ENCODE results near the gene TOP2A. TPM values are rescaled to one million over a fixed set of nuclear protein-coding genes. Genes with fewer than 3 reads are reported as not detected.

The TOP2A gene
- total RNA-seq, 1 experiment from 2014 or later = 154 TPM

DNA sequence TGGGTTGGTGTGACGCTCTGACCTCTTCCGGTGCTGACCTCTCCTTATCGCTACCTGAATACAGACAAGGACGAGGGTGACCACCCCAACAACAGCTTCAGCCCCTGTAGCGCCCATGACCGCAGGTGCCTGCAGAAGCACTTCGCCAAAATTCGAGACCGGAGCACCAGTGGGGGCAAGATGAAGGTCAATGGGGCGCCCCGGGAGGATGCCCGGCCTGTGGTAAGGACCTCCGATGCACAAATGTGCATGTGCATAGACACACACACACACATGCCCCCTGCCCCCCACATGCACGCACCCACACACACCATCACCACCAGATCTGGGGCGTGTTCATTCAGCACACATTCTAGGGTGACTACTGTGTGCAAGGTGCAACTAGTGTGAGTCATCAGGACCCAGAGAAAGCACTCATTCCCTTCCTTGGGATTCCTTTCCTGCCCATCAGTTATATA is 35.3 kb upstream of the TOP2A start:
- peak; percentile 71 for DNase-seq (ENCODE audit: low read depth)

- DNase-seq (ENCODE audit: low read depth) = peak; percentile 42
Observed at GRCh38 chr17:40452216-40452787, 34.6 kb upstream of the TOP2A start.

DNA sequence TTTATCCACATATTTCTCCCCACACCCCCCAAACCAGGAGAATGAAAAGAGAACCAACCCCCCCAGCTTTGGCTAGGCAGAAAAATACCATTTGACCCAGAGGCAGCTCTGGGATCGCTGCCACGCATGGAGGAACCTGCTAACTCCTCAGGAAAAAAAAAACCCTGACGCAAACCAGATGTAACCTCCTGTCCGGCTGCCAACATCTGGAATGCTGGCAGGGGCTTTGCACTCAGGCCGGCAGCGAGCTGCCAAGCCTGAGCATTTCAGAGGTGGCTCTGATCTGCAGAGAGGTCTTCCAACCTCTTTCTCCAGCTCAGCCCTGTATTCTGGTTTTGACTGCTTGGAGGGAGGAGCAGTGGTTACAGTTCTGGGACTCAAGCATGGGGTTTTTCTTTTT is 33.7 kb upstream of the TOP2A start:
- DNase-seq (ENCODE audit: low read depth) = no peak

GRCh38 chr17:40450175-40450574 is 32.5 kb upstream of the TOP2A start:
- DNase-seq (ENCODE audit: low read depth) = peak; percentile 29

DNA sequence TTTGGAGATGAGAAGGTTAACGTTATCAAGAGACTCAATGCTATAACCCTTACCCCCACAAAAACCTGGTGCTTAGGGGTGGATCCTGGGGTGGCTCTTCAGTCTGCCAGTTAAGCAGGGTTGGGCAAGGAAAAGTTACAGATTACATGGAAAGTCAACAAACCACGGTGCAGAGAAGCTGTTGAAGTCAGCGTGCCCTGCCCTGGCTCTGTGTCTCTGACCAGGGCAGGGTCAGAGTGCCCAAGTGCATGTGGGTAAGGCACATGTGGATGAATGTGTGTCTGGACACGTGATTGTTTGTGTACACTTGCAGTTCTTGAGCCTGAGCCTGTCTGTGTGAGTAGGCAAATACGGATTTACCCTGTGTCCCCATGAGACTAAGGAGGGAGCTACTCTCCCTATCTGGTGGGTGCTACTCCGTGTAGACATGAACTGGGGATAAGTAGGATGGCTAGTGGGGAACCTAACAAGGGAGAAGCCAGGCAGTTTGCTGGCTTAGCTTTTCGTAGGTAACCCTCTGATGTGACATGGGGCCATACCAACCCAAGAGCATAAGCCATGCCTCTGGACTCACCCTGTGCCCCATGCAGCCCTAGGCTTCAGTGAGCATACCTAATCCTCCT is 31.1 kb upstream of the TOP2A start:
- DNase-seq (ENCODE audit: low read depth) = no peak

GRCh38 chr17:40448213-40448638 is 30.5 kb upstream of the TOP2A start:
- DNase-seq (ENCODE audit: low read depth) = peak; percentile 26

- no peak for DNase-seq (ENCODE audit: low read depth)
Observed at GRCh38 chr17:40447806-40448205, 30.1 kb upstream of the TOP2A start.

DNA sequence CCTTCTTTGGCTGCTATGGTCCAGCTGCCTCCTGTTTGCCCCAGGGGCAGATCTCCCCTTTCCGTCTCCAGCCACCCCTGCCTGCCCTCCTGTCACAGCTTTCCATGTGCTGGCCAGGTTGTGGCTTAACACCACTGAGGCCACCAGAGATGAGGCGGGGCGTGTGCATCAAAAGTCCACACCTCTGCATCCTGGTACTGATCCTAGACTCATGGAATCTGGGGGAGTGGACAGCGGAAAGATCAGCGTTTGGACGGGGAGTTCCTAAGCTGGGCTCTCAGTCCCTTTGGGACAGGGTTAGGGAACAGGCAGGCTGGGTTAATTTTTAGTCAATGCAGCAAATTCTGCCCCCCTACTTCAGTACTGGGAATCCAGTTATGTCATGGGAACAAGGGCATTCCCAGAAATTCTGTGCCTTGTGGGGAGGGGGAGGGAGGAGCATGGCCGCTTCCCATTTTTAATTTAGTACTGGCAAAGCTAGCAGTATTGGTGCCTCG is 29.5 kb upstream of the TOP2A start:
- DNase-seq (ENCODE audit: low read depth) = no peak

- no peak for DNase-seq (ENCODE audit: low read depth)
Observed at GRCh38 chr17:40445751-40446468, 28.2 kb upstream of the TOP2A start.

GRCh38 chr17:40443988-40444899 is 26.5 kb upstream of the TOP2A start:
- no peak for DNase-seq (ENCODE audit: low read depth)

DNA sequence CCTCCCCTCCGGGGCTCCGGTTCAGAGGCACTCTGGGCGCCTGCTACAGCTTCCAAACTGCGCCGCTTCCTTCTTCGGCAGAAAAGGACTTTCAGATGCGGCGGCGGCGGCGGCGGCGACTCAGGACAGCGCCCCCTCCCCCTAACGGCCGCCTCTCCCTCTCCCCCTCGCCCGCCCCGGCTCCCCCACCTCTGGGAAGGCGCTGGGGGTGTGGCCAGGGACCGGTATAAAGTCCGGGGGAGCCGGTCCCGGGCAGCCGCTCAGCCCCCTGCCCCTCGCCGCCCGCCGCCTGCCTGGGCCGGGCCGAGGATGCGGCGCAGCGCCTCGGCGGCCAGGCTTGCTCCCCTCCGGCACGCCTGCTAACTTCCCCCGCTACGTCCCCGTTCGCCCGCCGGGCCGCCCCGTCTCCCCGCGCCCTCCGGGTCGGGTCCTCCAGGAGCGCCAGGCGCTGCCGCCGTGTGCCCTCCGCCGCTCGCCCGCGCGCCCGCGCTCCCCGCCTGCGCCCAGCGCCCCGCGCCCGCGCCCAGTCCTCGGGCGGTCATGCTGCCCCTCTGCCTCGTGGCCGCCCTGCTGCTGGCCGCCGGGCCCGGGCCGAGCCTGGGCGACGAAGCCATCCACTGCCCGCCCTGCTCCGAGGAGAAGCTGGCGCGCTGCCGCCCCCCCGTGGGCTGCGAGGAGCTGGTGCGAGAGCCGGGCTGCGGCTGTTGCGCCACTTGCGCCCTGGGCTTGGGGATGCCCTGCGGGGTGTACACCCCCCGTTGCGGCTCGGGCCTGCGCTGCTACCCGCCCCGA is 25.7 kb upstream of the TOP2A start, which contains the start of gene IGFBP4:
Gene IGFBP4, plus strand, starts transcription at position 255 of the 792 bp plus-strand sequence. Its CDS starts 286 bp downstream, at position 541.
- no peak for DNase-seq (ENCODE audit: low read depth)

DNA sequence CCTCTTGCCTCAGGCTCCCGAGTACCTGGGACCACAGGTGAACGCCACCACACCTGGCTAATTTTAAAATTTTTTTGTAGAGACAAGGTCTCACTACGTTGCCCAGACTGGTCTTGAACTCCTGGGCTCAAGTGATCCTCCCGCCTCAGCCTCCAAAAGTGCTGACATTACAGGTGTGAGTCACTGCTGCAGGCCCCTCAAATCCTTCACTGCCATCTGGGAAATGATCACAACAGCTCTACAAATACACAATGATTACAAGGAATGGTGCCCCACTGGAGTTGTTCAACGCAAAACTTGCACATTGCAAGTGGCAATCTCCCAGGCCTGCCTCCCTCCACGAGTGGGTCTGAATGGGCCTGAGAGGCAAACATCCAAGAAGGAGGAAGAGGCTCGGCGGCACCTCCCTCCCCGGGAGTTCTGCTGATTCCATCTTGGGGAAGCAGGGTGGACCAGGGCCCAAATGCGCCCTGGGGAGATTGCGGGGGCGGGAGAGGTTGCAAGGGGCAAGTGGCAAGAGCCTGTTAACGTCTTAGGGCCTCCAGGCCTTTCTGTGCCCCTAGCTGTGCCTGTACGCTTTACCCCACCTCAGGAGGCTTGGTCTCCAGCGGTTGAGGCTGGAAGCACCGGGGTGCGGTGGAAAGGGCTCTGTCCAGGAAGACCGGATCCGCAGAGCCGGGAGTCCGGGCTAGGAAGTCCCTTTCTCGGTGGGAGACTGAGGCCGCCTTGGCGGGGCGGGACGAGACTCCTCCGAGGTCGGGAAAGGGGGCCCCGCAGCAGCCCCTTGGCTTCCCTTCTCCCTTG is 24.9 kb upstream of the TOP2A start:
- no peak for DNase-seq (ENCODE audit: low read depth)

GRCh38 chr17:40440166-40440565 is 22.5 kb upstream of the TOP2A start:
- DNase-seq (ENCODE audit: low read depth) = no peak

DNA sequence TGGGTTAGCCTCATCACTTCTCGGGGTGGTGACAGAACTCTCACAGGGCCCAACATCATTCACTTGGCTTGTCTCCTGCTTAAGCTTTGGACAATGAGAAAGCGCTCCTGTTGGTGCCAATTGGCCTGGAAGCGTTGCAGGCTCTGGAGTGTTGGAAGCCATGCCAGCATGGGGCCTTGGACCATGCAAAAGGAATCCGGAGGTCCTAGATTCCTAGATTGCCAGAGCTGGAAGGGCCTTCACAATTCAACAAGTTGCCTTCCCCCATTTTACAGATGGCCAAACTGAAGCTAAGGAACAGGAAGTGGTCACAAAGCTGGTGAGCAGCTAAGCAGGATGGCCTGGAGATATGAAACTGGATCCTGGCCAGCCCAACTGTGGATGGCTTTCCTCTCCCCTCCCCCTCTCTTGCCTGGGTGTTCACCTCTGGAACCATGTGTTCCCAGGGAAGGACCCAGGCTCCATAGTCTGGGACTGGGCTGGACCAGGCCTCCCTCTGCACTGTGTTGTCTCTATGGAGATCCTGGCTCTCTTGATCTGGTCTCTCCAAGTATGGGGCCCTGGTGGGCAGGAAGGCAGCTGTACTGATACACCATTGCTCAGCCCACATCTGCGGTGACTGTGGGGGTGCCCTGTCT is 19.5 kb upstream of the TOP2A start:
- peak; percentile 56 for DNase-seq (ENCODE audit: low read depth)

DNA sequence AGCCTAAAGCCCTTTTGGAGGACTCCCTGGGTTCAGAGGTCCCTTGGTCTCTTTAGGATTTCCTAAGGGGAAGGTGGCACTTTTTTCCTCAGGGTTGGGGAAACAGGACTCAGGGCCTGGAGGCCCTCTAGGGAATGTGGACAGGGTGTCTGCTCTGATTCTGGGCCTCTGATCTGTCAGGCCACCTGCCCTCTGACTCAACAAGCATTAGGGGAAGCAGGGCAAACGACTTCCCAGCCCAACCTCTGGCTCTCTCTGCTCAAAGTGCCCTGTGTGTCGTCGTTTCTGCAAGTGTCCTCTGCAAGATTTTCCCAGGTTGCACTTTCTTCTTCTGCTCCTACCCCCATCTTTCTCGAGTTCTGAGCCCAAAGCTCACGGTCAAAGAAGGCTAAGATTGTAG is 18.9 kb upstream of the TOP2A start:
- no peak for DNase-seq (ENCODE audit: low read depth)

GRCh38 chr17:40433551-40434415 is 16.1 kb upstream of the TOP2A start:
- no peak for DNase-seq (ENCODE audit: low read depth)

DNA sequence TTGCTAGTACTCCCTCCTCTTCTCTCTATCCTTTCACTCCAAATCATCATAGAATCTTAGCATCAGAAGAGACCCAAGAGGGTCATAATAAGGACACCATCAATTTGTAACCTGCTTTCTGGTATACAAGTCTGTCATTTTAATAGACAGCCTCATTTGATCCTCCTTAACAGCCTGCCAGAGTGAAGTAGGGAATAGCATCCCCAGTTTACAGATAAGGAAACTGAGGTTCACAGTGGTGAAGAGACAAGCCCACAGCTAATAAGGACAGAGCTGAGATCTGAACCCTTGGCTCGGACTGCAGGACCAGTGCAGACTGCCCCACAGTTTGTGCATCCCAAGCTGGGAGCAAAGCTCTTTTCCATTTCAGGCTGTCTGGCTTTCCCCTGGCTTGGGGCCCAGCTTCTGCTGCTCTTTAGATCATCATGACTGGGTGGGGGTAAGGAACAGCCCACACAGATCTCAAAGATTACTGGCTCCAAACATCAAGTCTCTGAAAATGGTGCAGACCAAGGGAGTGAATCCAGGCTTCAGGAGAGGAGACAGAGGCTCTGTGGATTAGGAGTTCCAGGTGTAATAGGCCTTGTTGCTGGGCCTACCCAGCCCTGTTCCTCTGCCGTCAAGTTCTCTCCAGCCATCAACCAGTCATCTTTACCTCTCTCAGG is 15.3 kb upstream of the TOP2A start:
- no peak for DNase-seq (ENCODE audit: low read depth)

DNA sequence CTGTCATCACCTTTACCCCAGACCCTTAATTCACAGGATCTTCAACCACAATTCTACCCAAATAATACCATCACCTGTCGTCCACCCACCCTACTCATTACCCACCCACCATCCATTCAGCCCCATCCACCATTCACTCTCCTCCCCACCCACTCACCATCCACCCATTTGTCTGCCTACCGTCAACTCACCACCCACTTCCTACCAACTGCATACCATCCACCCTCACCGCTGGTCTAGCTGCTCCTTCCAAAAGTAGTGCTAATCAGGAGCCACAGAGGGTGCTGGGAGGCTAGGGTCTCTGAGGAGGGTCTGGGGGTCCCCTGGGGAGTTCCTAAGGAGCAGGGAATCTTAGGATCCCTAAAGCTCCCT is 13.5 kb upstream of the TOP2A start:
- DNase-seq (ENCODE audit: low read depth) = no peak

All from HT1080 (cell line).